Spinal cord (tissue), 10 donors: ENCODE measurements around the gene AMN. TPM values are rescaled to one million over a fixed set of nuclear protein-coding genes. Genes with fewer than 3 reads are reported as not detected.

Experiments
- DNase-seq, 6 donors: peaks; one replicate each; pipeline versions ENCODE4 v3.0.0 to v3.0.0-alpha.2; 2013 to 2015; ENCODE audit warnings: low spot score in 6 of 6, low read depth in 4 of 6
- H3K27ac ChIP-seq: one replicate; pipeline ENCODE4 v1.5.1; 2013; ENCODE audit warnings: low read depth, low read length, control low read depth
- H3K27me3 ChIP-seq: one replicate; pipeline ENCODE4 v1.6.1; 2013; ENCODE audit warnings: low read length; ENCODE audit not compliant: control insufficient read depth, insufficient read depth
- H3K36me3 ChIP-seq: one replicate; pipeline ENCODE4 v1.6.1; 2013; ENCODE audit warnings: low read length; ENCODE audit not compliant: control insufficient read depth, insufficient read depth
- H3K4me1 ChIP-seq: one replicate; pipeline ENCODE4 v1.6.1; 2013; ENCODE audit warnings: low read length; ENCODE audit not compliant: control insufficient read depth, insufficient read depth
- H3K4me3 ChIP-seq: one replicate; pipeline ENCODE4 v1.5.1; 2013; ENCODE audit warnings: low read depth, low read length, control low read depth
- H3K9me3 ChIP-seq: one replicate; pipeline ENCODE4 v1.6.1; 2013; ENCODE audit warnings: low read length; ENCODE audit not compliant: control insufficient read depth, insufficient read depth
- WGBS: methylation state at CpG from one replicate; pipeline ENCODE4 v1.1.5; 2013; ENCODE audit warnings: missing lambda C conversion rate; ENCODE audit not compliant: insufficient coverage; 5-methylcytosine and 5-hydroxymethylcytosine counted together
- polyA plus RNA-seq, 2 donors: library from polyadenylated mRNA; unstranded; fragments of 120-200 nt; gene quantifications; one replicate each; pipeline ENCODE4 v1.2.1, GENCODE V29; 2013; ENCODE audit not compliant: insufficient read length in 2 of 2
- total RNA-seq, 2 donors: library from RNA; depleted of rRNA in 1 of 2; stranded (reverse); fragments of 120-200 nt in 1 of 2; fragments of >200 nt in 1 of 2; gene quantifications; one replicate each; pipeline versions ENCODE4 v1.2.3 to v1.2.4, GENCODE V29; 2013 to 2014
- donor health status: healthy.

Gene AMN
- total and polyA plus RNA-seq, 4 donors: 0.20 to 4.0 (median 1.5) TPM

DNA sequence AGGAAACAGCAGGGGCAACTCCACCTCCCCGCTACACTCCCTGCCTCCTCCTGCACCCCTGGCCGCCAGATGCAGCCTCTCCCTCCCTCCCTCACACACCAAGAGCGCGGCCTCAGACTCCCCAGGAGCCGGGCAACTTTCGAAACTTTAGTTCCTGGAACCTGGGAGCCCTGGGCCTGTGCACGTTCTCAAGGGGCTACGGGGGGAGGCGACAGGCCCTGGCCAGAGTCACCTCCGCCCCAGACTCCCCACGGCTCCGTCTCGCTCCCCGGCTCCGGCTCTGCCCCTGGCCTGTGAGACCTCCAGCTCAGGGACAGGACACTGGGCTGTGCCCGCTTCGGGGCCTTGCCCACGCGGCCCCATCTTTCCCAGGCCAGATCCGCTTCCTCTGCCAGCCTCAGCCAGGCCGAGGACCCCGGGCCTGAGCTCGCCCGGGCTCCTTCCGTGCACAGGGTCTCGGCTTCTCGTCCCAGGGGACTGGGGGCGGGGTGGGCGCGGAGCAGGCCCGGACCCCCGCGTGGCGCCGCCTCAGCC, 5.5 kb downstream of the AMN start:
- Histone ChIP-seq H3K4me1 (peaks cover 40% of the 10 kb centered on the region), H3K4me3 (peak overlapping the region; percentile 30), H3K27ac (no peak overlapping the region), H3K36me3 (peaks cover 24% of the 10 kb centered on the region), H3K27me3 (peaks cover 72% of the 10 kb centered on the region), H3K9me3 (no peaks in the 10 kb centered on the region)
- 7% methylated on average over 35 of the region's 35 CpGs for WGBS
- no peak for DNase-seq

DNA sequence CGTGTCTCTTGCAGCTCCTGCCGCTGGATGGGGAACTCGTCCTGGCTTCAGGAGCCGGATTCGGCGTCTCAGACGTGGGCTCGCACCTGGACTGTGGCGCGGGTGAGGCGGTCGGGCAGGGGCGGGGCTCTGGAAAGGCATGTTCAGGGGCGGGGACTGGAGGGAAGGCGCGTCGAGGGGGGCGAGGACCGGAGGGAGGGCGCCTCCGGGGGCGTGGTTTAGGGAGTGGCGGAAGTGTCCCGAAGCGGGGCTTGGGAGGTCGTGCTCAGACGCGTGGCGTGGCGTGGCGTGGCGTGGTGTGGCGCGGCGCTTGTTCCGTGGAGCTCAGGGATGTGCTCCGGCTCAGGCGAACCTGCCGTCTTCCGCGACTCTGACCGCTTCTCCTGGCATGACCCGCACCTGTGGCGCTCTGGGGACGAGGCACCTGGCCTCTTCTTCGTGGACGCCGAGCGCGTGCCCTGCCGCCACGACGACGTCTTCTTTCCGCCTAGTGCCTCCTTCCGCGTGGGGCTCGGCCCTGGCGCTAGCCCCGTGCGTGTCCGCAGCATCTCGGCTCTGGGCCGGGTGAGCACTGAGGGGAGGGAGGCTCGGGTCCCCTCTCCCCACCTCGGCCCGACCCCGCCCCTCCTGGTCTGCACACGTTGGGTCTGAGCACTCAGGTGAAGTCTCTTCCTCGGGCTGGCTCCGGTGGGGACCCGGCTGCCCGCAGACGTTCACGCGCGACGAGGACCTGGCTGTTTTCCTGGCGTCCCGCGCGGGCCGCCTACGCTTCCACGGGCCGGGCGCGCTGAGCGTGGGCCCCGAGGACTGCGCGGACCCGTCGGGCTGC, 6.2 kb downstream of the AMN start:
- Histone ChIP-seq H3K36me3 (peaks cover 30% of the 10 kb centered on the region), H3K9me3 (no peaks in the 10 kb centered on the region), H3K4me1 (peaks cover 33% of the 10 kb centered on the region), H3K27me3 (peaks cover 66% of the 10 kb centered on the region), H3K4me3 (peak overlapping the region; percentile 30), H3K27ac (no peak overlapping the region)
- DNase-seq: peak in 2 of 6 donors; percentile 50 to 56
- WGBS: 1% methylated on average over 94 of the region's 94 CpGs

DNA sequence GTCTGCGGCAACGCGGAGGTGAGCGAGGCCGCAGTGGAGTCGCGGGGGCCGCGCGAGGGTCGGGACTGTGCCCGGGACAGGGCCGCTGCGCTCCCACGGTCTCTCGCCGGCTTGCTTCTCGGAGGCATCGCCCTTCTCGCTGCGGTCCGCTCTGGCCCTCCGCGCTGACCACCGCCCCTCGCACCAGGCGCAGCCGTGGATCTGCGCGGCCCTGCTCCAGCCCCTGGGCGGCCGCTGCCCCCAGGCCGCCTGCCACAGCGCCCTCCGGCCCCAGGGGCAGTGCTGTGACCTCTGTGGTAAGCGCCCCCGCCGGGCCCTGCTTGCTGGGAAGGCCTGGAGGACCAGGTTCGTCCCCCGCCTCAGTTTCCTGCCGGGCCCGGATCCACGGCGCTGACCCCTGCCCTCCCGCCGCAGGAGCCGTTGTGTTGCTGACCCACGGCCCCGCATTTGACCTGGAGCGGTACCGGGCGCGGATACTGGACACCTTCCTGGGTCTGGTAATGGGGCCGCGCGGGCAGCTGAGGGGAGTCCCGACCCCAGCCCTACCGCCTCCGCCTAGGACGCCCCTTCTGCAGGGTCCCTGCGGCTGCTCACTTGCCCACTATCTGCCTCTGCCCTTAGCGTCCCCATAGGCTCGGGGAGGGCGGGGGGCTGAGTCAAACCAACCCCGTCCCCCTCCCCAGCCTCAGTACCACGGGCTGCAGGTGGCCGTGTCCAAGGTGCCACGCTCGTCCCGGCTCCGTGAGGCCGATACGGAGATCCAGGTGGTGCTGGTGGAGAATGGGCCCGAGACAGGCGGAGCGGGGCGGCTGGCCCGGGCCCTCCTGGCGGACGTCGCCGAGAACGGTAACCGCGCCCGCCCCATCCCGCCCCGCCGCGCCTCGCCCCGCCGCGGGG, 7.0 kb downstream of the AMN start:
- H3K4me1 ChIP-seq: peaks cover 30% of the 10 kb centered on the region
- no peaks in the 10 kb centered on the region for H3K9me3 ChIP-seq
- H3K27me3 ChIP-seq: peaks cover 57% of the 10 kb centered on the region
- H3K27ac ChIP-seq: no peak overlapping the region
- peaks cover 37% of the 10 kb centered on the region for H3K36me3 ChIP-seq
- WGBS: 2% methylated on average over 91 of the region's 94 CpGs
- no peak for DNase-seq
- no peak overlapping the region for H3K4me3 ChIP-seq

DNA sequence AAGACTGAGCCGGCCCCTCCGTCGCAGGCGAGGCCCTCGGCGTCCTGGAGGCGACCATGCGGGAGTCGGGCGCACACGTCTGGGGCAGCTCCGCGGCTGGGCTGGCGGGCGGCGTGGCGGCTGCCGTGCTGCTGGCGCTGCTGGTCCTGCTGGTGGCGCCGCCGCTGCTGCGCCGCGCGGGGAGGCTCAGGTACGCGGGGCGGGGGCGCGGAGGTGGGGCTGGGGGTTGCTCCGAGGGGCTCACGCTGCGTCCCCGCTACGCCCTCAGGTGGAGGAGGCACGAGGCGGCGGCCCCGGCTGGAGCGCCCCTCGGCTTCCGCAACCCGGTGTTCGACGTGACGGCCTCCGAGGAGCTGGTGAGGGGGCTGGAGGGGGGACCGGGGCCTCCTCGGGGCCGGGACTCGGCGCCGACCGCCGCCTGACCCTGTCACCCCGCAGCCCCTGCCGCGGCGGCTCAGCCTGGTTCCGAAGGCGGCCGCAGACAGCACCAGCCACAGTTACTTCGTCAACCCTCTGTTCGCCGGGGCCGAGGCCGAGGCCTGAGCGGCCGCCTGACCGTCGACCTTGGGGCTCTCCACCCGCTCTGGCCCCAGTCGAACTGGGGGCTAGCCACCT, 7.8 kb downstream of the AMN start:
- H3K36me3 ChIP-seq: peaks cover 37% of the 10 kb centered on the region
- H3K4me3 ChIP-seq: no peak overlapping the region
- DNase-seq: no peak
- peaks cover 49% of the 10 kb centered on the region for H3K27me3 ChIP-seq
- H3K4me1 ChIP-seq: peaks cover 30% of the 10 kb centered on the region
- H3K27ac ChIP-seq: no peak overlapping the region
- no peaks in the 10 kb centered on the region for H3K9me3 ChIP-seq
- under 1% methylated on average over 73 of the region's 74 CpGs for WGBS

DNA sequence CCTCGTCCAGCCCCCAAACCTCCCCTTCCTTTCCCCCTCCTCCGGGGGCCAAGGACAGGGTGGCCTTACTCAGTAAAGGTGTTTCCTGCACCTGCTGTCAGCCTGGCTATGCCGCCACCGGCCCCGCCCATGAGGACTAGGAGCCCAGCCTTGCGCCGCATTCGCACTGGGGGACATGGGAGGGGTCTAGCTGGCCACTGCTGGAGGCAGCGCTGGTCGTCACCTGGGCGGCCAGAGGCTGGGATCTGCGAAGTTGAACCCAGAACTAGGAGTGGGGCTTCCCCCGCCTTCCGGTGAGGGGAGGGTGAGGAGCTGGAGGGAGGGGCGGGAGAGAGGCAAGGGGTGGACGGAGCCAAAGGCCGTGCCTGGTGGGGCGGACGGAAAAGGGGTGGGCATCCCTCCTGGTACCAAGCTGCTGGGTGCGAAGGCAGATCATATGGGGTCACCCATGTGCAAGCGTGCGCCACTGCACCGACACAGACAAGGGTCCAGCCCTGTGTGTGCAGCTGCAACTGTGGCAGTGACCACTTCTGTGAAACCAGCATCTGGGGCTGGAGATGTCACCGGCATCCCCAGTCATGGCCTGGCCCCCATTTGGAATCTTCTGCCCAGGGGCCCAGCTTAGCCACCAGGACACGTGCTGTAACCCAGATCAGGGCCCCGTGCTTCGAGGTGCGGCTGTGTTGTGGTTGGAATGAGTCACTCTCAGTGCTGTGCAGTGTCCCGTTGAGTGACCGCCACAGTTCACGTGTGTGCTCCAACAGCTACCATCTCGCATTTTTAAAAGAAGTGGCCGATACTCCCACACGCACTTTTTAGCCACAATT, 8.5 kb downstream of the AMN start:
- Histone ChIP-seq H3K27me3 (peaks cover 42% of the 10 kb centered on the region), H3K4me1 (peaks cover 30% of the 10 kb centered on the region), H3K36me3 (peaks cover 40% of the 10 kb centered on the region), H3K27ac (no peak overlapping the region), H3K9me3 (no peaks in the 10 kb centered on the region), H3K4me3 (no peak overlapping the region)
- WGBS: 52% methylated on average over 33 of the region's 34 CpGs
- DNase-seq: no peak

DNA sequence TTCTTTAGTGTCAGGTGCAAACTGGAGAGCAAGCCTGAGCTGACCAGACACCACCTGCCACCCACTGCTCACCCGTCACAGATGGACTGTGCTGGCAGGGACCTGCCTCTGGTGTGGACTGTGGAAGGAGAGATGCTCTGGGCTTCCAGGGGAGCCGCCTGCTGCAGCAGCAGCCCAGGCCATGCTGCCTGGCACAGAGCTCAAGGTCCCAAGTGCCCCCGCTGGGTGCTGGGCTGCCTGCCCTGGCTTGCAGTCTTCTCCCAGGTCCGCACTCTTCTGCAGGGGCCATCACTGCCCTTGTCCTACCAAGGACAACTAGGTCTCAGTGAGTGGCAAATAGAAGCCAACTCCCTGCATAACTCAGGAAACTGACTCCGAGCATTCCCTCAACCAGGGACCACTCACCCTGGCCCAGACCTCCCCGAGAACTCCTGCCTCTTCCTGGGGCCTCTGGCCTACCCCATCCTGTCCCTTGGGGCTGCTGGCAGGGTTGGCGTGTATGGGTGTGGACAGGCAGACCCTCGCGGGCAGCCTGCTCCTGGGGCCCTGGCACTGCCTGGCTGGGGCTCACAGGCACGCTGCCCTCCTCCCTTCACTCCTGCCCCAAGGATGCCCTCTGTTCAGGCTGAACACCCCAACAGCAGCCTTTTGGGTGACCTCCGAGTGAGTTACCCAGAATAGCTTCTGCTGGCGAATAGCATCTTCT, 9.3 kb downstream of the AMN start:
- H3K27ac ChIP-seq: no peak overlapping the region
- peaks cover 30% of the 10 kb centered on the region for H3K4me1 ChIP-seq
- 88% methylated on average over 11 of the region's 12 CpGs for WGBS
- no peaks in the 10 kb centered on the region for H3K9me3 ChIP-seq
- no peak overlapping the region for H3K4me3 ChIP-seq
- no peak for DNase-seq
- peaks cover 38% of the 10 kb centered on the region for H3K27me3 ChIP-seq
- H3K36me3 ChIP-seq: peaks cover 40% of the 10 kb centered on the region

DNA sequence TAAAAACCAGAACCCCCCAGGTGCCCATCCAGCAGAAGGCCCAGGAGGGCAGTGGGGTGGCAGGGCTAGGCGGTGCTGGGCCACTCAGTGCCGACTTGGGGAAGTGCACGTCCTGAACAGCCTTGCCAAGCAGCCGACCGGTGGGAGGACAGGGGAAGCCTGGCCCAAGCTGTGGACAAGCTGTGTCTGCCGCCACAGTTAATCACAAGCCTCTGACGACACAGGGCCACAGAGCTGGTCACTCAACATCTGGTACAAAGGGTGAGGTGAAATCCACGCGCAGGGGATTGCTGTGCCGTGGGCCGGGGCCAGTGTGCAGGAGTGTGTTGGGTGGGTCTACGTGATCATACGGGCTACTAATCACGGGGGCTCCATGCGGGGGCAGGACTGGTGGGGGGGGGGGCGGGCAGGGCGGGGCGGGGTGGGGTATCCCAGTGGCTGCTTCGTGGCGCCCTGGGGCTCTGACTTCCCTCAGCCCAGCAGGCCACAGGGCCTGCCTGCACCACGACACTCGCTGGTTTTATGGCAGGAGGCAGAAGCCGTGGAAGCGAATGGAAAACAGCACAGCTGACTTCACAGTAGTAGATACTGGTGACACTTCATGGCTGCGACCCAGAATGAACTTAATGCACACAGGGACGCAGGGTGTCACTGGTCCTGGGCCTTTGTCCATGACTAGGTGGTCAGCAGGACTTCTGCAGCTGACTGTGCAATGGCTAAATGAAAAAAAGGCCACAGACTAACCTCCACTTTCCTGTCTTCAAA, 10.2 kb downstream of the AMN start:
- H3K9me3 ChIP-seq: no peaks in the 10 kb centered on the region
- DNase-seq: no peak
- H3K4me1 ChIP-seq: peaks cover 29% of the 10 kb centered on the region
- H3K27ac ChIP-seq: no peak overlapping the region
- WGBS: 83% methylated on average over 15 of the region's 26 CpGs
- peaks cover 32% of the 10 kb centered on the region for H3K27me3 ChIP-seq
- H3K36me3 ChIP-seq: peaks cover 48% of the 10 kb centered on the region
- no peak overlapping the region for H3K4me3 ChIP-seq

DNA sequence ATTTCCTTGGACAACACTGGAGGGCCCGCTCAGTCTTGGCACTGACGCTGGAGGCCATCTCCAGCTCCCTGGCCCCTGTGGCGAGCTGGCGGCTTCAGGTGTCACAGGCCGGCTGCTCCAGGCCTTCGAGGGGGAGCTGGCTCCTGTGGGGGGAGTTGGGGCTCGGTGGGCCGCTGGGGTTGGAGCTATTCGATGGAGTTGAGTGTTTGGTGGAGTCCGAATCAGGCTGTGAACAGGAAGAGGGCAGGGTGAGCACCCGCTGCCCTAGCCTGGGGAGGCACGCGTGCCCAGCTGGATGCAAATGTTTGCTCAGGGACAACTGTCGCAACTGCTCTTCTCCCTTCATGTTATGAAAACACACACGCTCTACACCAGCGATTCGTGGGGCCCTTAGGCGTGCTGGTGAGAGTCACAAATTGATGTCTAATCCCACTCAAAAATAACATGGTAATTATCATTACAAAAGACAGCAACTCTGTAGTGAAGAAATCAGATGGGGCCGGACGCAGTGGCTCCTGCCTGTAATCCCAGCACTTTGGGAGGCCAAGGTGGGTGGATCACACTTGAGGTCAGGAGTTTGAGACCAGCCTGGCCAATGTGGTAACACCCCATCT, 11.3 kb downstream of the AMN start:
- Histone ChIP-seq H3K9me3 (no peaks in the 10 kb centered on the region), H3K4me3 (no peak overlapping the region), H3K27ac (no peak overlapping the region), H3K36me3 (peaks cover 58% of the 10 kb centered on the region), H3K27me3 (peaks cover 22% of the 10 kb centered on the region), H3K4me1 (peaks cover 19% of the 10 kb centered on the region)
- DNase-seq: no peak
- WGBS: 93% methylated on average over 20 of the region's 20 CpGs
